H1 (cell line): ENCODE data around the gene TMEM131L. TPM values are rescaled to one million over a fixed set of nuclear protein-coding genes. Genes with fewer than 3 reads are reported as not detected.

Source experiments
- CTCF ChIA-PET: fragments of 300-600 bp; sonication (Branson Sonifier 250); formaldehyde crosslinking; loops from one replicate; lab custom pipeline; 2021; ENCODE audit not compliant: partially characterized antibody; lab: Charles Lee
- POLR2A ChIA-PET: fragments of 300-600 bp; sonication (Branson Sonifier 250); formaldehyde crosslinking; loops from one replicate; lab custom pipeline; 2021; ENCODE audit warnings: inconsistent platforms; ENCODE audit not compliant: partially characterized antibody; lab: Charles Lee
- DNase-seq, 2 experiments: peaks; one replicate each; pipeline versions ENCODE4 v3.0.0 to v3.0.0-alpha.2; 2010 to 2022; ENCODE audit warnings: low spot score in 2 of 2, low read depth in 1 of 2, mixed read lengths in 1 of 2
- FAIRE-seq: peaks from 2 replicates; lab custom pipeline; 2011; peaks lifted over from hg19 to GRCh38; lab: Jason Lieb, UNC
- H2AFZ ChIP-seq: 2 replicates; pipeline ENCODE4 v1.8.1; 2012; ENCODE audit warnings: low read length, inconsistent platforms
- H2AK5ac ChIP-seq: 2 replicates; pipeline ENCODE4 v1.6.1; 2013; ENCODE audit warnings: low read depth, low read length
- H2BK120ac ChIP-seq: replicated peaks from 2 replicates; pipeline ENCODE3; 2013; ENCODE audit warnings: low read depth, low read length, inconsistent platforms
- H2BK12ac ChIP-seq: 2 replicates; pipeline ENCODE4 v1.6.1; 2013; ENCODE audit warnings: low read depth, low read length
- H2BK15ac ChIP-seq: 2 replicates; pipeline ENCODE4 v1.6.1; 2013; ENCODE audit warnings: low read length
- H2BK20ac ChIP-seq: 2 replicates; pipeline ENCODE4 v1.6.1; 2013; ENCODE audit warnings: low read length
- H2BK5ac ChIP-seq: 2 replicates; pipeline ENCODE4 v1.6.1; 2013; ENCODE audit warnings: low read depth, low read length
- H3K14ac ChIP-seq: 2 replicates; pipeline ENCODE4 v1.6.1; 2013; ENCODE audit warnings: inconsistent platforms; ENCODE audit not compliant: insufficient read length
- H3K18ac ChIP-seq: 2 replicates; pipeline ENCODE4 v1.6.1; 2013; ENCODE audit warnings: low read length; ENCODE audit errors: extremely low read depth
- H3K23ac ChIP-seq: 2 replicates; pipeline ENCODE4 v1.6.1; 2013; ENCODE audit warnings: inconsistent platforms; ENCODE audit not compliant: insufficient read length
- H3K23me2 ChIP-seq: 2 replicates; pipeline ENCODE4 v1.6.1; 2013; ENCODE audit warnings: low read depth, low read length
- H3K27ac ChIP-seq: 2 replicates; pipeline ENCODE4 v1.6.1; 2011; ENCODE audit warnings: low read depth, low read length, inconsistent platforms
- H3K27me3 ChIP-seq, 4 experiments: replicated peaks in 1 of 4; 1 replicate in 1 of 4; 2 replicates in 3 of 4; pipeline versions ENCODE4 v1.6.1 to v1.8.1; 2011 to 2013; ENCODE audit warnings: low read length in 3 of 4, mild to moderate bottlenecking in 3 of 4, inconsistent platforms in 2 of 4, mixed read lengths in 2 of 4, moderate library complexity in 1 of 4; ENCODE audit not compliant: control insufficient read depth in 3 of 4, insufficient read depth in 3 of 4; ENCODE audit errors: extremely low read depth in 1 of 4
- H3K36me3 ChIP-seq, 4 experiments: 2 replicates each; pipeline versions ENCODE4 v1.6.1 to v1.8.1; 2011 to 2013; ENCODE audit warnings: mild to moderate bottlenecking in 4 of 4, low read length in 3 of 4, moderate library complexity in 2 of 4, control low read depth in 1 of 4, inconsistent platforms in 1 of 4; ENCODE audit not compliant: insufficient read depth in 4 of 4, control insufficient read depth in 2 of 4
- H3K4ac ChIP-seq: replicated peaks from 2 replicates; pipeline ENCODE3; 2013; ENCODE audit warnings: low read length, low read depth, mixed read lengths, inconsistent platforms; ENCODE audit not compliant: insufficient read length
- H3K4me1 ChIP-seq, 4 experiments: replicated peaks in 1 of 4; 1 replicate in 1 of 4; 2 replicates in 3 of 4; pipeline versions ENCODE4 v1.6.1 to v1.8.1; 2011 to 2013; ENCODE audit warnings: low read length in 3 of 4, inconsistent platforms in 2 of 4, mixed read lengths in 1 of 4; ENCODE audit not compliant: insufficient read depth in 4 of 4, control insufficient read depth in 3 of 4
- H3K4me2 ChIP-seq, 2 experiments: 2 replicates each; pipeline versions ENCODE4 v1.6.1 to v1.8.1; 2011 to 2013; ENCODE audit warnings: low read depth in 2 of 2, low read length in 2 of 2, control low read depth in 1 of 2, inconsistent platforms in 1 of 2, mild to moderate bottlenecking in 1 of 2; ENCODE audit not compliant: insufficient read depth in 1 of 2
- H3K4me3 ChIP-seq, 4 experiments: fragments of 200-600, 300-600 bp in 1 of 4; sonication (generic), shearing (Covaris generic), sonication (Bioruptor Twin) in 1 of 4; 2 replicates each; pipeline versions ENCODE4 v1.5.1 to v1.8.1; 2011 to 2016; ENCODE audit warnings: low read length in 4 of 4, low read depth in 3 of 4, control low read depth in 2 of 4, inconsistent platforms in 2 of 4, mild to moderate bottlenecking in 2 of 4, mixed read lengths in 1 of 4, moderate library complexity in 1 of 4; ENCODE audit not compliant: insufficient read depth in 2 of 4; ENCODE audit errors: extremely low read depth in 1 of 4
- H3K56ac ChIP-seq: replicated peaks from 2 replicates; pipeline ENCODE3; 2013; ENCODE audit warnings: low read depth, mild to moderate bottlenecking, mixed read lengths, low read length, inconsistent platforms; ENCODE audit not compliant: insufficient read length
- H3K79me1 ChIP-seq: 2 replicates; pipeline ENCODE4 v1.6.1; 2013; ENCODE audit warnings: low read depth, low read length, control low read depth
- H3K79me2 ChIP-seq, 2 experiments: 2 replicates each; pipeline versions ENCODE4 v1.6.1 to v1.8.1; 2012 to 2013; ENCODE audit warnings: low read length in 2 of 2, mild to moderate bottlenecking in 2 of 2, inconsistent platforms in 1 of 2; ENCODE audit not compliant: insufficient read depth in 2 of 2, control insufficient read depth in 1 of 2
- H3K9ac ChIP-seq, 4 experiments: replicated peaks in 1 of 4; 1 replicate in 1 of 4; 2 replicates in 3 of 4; pipeline versions ENCODE4 v1.6.1 to v1.8.1; 2011 to 2013; ENCODE audit warnings: low read depth in 3 of 4, low read length in 3 of 4, control low read depth in 2 of 4, mild to moderate bottlenecking in 2 of 4, moderate library complexity in 2 of 4, inconsistent platforms in 1 of 4; ENCODE audit errors: extremely low read depth in 1 of 4
- H3K9me3 ChIP-seq, 2 experiments: 2 replicates each; pipeline versions ENCODE4 v1.6.1 to v1.8.1; 2012 to 2013; ENCODE audit warnings: mild to moderate bottlenecking in 2 of 2, moderate library complexity in 2 of 2, control low read depth in 1 of 2, inconsistent platforms in 1 of 2, low read depth in 1 of 2, low read length in 1 of 2, mixed read lengths in 1 of 2; ENCODE audit not compliant: insufficient read depth in 2 of 2
- H4K20me1 ChIP-seq, 2 experiments: replicated peaks in 1 of 2; 2 replicates each; pipeline versions ENCODE3 to v1.8.1; 2011 to 2013; ENCODE audit warnings: inconsistent platforms in 2 of 2, low read length in 2 of 2, mild to moderate bottlenecking in 1 of 2; ENCODE audit not compliant: insufficient read depth in 2 of 2, control insufficient read depth in 1 of 2
- H4K5ac ChIP-seq: 2 replicates; pipeline ENCODE4 v1.6.1; 2013; ENCODE audit warnings: low read length, low read depth, mixed read lengths, inconsistent platforms; ENCODE audit not compliant: insufficient read length
- H4K8ac ChIP-seq: 2 replicates; pipeline ENCODE4 v1.8.0; 2013; ENCODE audit warnings: mild to moderate bottlenecking, moderate library complexity, low read length, inconsistent platforms; ENCODE audit not compliant: insufficient read depth; ENCODE audit errors: extremely low read depth
- H4K91ac ChIP-seq: replicated peaks from 2 replicates; pipeline ENCODE3; 2013; ENCODE audit warnings: low read length, mixed read lengths, inconsistent platforms; ENCODE audit not compliant: insufficient read length
- BCL11A ChIP-seq, 2 experiments: IDR thresholded peaks; one replicate each; pipeline ENCODE4 v1.6.1; 2011; ENCODE audit warnings: low read depth in 2 of 2, low read length in 2 of 2, mild to moderate bottlenecking in 2 of 2
- EGR1 ChIP-seq: IDR thresholded peaks from 2 replicates; pipeline ENCODE4 v1.6.1; 2011; ENCODE audit warnings: low read depth, low read length, borderline replicate concordance
- HDAC6 ChIP-seq: IDR thresholded peaks from one replicate; pipeline ENCODE4 v1.7.1; 2012; ENCODE audit warnings: low read depth, mild to moderate bottlenecking, inconsistent platforms, low read length, moderate library complexity
- KDM1A ChIP-seq: fragments of 200-600, 300-600 bp; sonication (generic); IDR thresholded peaks from 2 replicates; pipeline ENCODE4 v1.7.1; 2016; ENCODE audit warnings: mild to moderate bottlenecking, low read length, borderline replicate concordance
- NRF1 ChIP-seq: IDR thresholded peaks from 2 replicates; pipeline ENCODE4 v1.6.1; 2011; ENCODE audit warnings: mild to moderate bottlenecking, low read depth, low read length, improper control_type of control experiment
- RAD21 ChIP-seq, 2 experiments: IDR thresholded peaks in 1 of 2; conservative IDR thresholded peaks in 1 of 2; 2 replicates each; pipeline ENCODE4 v1.6.1; 2011; ENCODE audit warnings: low read depth in 2 of 2, low read length in 2 of 2, improper control_type of control experiment in 1 of 2, inconsistent platforms in 1 of 2, mild to moderate bottlenecking in 1 of 2, moderate library complexity in 1 of 2
- RBBP5 ChIP-seq: IDR thresholded peaks from 2 replicates; pipeline ENCODE4 v1.7.1; 2012; ENCODE audit warnings: low read depth, mild to moderate bottlenecking, inconsistent platforms, low read length, moderate library complexity, borderline replicate concordance
- SP4 ChIP-seq: IDR thresholded peaks from 2 replicates; pipeline ENCODE4 v1.6.1; 2012; ENCODE audit warnings: low read length, inconsistent platforms
- TEAD4 ChIP-seq: IDR thresholded peaks from 2 replicates; pipeline ENCODE4 v1.6.1; 2012; ENCODE audit warnings: low read depth, low read length, inconsistent platforms, mixed read lengths
- WGBS, 2 experiments: shearing (Covaris generic) in 1 of 2; methylation state at CpG; one replicate each; pipeline versions ENCODE4 v1.1.6 to v1.1.7; 2013 to 2015; ENCODE audit warnings: low lambda C conversion rate in 2 of 2, mixed read lengths in 2 of 2, inconsistent platforms in 1 of 2, low coverage in 1 of 2, missing lambda C conversion rate in 1 of 2; ENCODE audit not compliant: insufficient replicate concordance in 2 of 2, insufficient coverage in 1 of 2, insufficient read length in 1 of 2; ENCODE audit errors: extremely low coverage in 1 of 2, missing lambda C conversion rate in 1 of 2; 5-methylcytosine and 5-hydroxymethylcytosine counted together
- polyA plus RNA-seq, 7 experiments: library from polyadenylated mRNA; depleted of rRNA in 3 of 7; stranded (reverse) in 5 of 7; unstranded in 2 of 7; fragments of >200 nt in 5 of 7; fragments of 200-250 nt in 2 of 7; gene quantifications; 1 replicate in 5 of 7; 2 replicates in 1 of 7; 4 replicates in 1 of 7; pipeline versions ENCODE4 v1.2.1 to v1.2.3, GENCODE V29; 2011 to 2013; ENCODE audit warnings: missing spikeins in 2 of 7, mixed read lengths in 2 of 7
- total RNA-seq: library from RNA; stranded (reverse); fragmentation: NEBNext Ultra II Directional; extraction: Animal tissue kit (Norgen Biotek cat#: 25700); gene quantifications from 2 replicates; pipeline ENCODE4 v1.2.1, GENCODE V29; 2021

Gene TMEM131L
- total and polyA plus RNA-seq, 2 of the 8 experiments (the other 6 are each of a cell fraction or from before 2014, with no cell fraction given): 14.3 to 26.1 TPM

- FAIRE-seq (no peak), DNase-seq (no peak)
- Histone ChIP-seq H3K4me3 (no peak overlapping the region), H3K27ac (no peak overlapping the region), H3K27me3 (no peaks in the 10 kb centered on the region), H2BK12ac (no peak overlapping the region), H2BK5ac (no peak overlapping the region), H4K20me1 (no peaks in the 10 kb centered on the region), H4K8ac (no peak overlapping the region), H4K5ac (no peak overlapping the region), H3K56ac (no peak overlapping the region), H3K23ac (no peak overlapping the region), H3K36me3 (peaks cover 0 to 23% (median 8%) of the 10 kb centered on the region in 4 experiments; a peak in 4 of 8 replicates), H3K4me1 (no peaks in the 10 kb centered on the region), H2BK15ac (no peak overlapping the region), H3K23me2 (no peaks in the 10 kb centered on the region), H3K79me2 (no peaks in the 10 kb centered on the region), H4K91ac (no peak overlapping the region), H2BK20ac (no peak overlapping the region), H2BK120ac (no peak overlapping the region), H3K18ac (no peak overlapping the region), H3K14ac (no peak overlapping the region), H3K79me1 (no peaks in the 10 kb centered on the region; the same call in 1 of the 2 replicates), H3K9ac (no peak overlapping the region), H2AK5ac (no peak overlapping the region), H2AFZ (no peak overlapping the region), H3K4ac (no peak overlapping the region), H3K4me2 (no peak overlapping the region), H3K9me3 (peaks cover 5 to 9% of the 10 kb centered on the region in 2 experiments; a peak in 2 of 4 replicates)
- no peak for TF ChIP-seq SP4
- no peak for TF ChIP-seq TEAD4
- no peak for TF ChIP-seq NRF1
- TF ChIP-seq RAD21 (IDR thresholded peaks at IDR 0.05 in 1 of 2, conservative IDR thresholded peaks at IDR 0.05 in 1 of 2; ENCODE audit: low read depth in 2 of 2, low read length in 2 of 2): no peak
- TF ChIP-seq BCL11A (IDR thresholded peaks at IDR 0.05; ENCODE audit: low read depth in 2 of 2, low read length in 2 of 2): no peak
- no peak for TF ChIP-seq EGR1
- TF ChIP-seq RBBP5: no peak
- TF ChIP-seq HDAC6: no peak
- TF ChIP-seq KDM1A: no peak
- ChIA-PET CTCF (interaction anchor here (0.8 to 1.6 kb wide), 3 partner anchors 12 to 22 kb away, joined by 3 to 5 read pairs (median 4); no protein-coding TSS in a partner anchor), POLR2A (no interaction called here)
- 84% methylated on average over 7 of the region's 7 CpGs; no CpG with 5 or more reads in 1 of the 2 experiments for WGBS, 2 experiments
Measured at GRCh38 chr4:153564630-153565525, 98.7 kb downstream of the TMEM131L start.
